B cell (primary cell): ENCODE results near the gene PRIM2. TPM values are rescaled to one million over a fixed set of nuclear protein-coding genes. Genes with fewer than 3 reads are reported as not detected.

Experiments
- ATAC-seq: fragments of 200-7000 bp; cut with Tn5 transposase; one replicate; pipeline ENCODE4 v1.10.0; 2021; ENCODE audit warnings: low read depth, mild to moderate bottlenecking, moderate number of reproducible peaks, moderate library complexity
- CTCF ChIA-PET: fragments of 350-600 bp; sonication (Branson Sonifier 250); formaldehyde crosslinking; loops from one replicate; lab custom pipeline; 2021; ENCODE audit warnings: antibody characterized with exemption, inconsistent platforms; lab: Charles Lee
- POLR2A ChIA-PET: fragments of 350-600 bp; sonication (Branson Sonifier 250); formaldehyde crosslinking; loops from one replicate; lab custom pipeline; 2021; ENCODE audit warnings: antibody characterized with exemption; lab: Charles Lee
- DNase-seq: peaks from one replicate; pipeline ENCODE4 v3.0.0; 2013
- H2AFZ ChIP-seq: 2 replicates; pipeline ENCODE4 v1.6.1; 2012; ENCODE audit warnings: mild to moderate bottlenecking, low read depth, low read length; ENCODE audit not compliant: insufficient read depth, poor library complexity, severe bottlenecking
- H3K27ac ChIP-seq, 2 donors: 1 replicate in 1 of 2; 2 replicates in 1 of 2; pipeline ENCODE4 v1.5.1; 2012 to 2013; ENCODE audit warnings: low read length in 2 of 2, mild to moderate bottlenecking in 2 of 2, moderate library complexity in 1 of 2
- H3K27me3 ChIP-seq, 4 experiments: fragments of 200-600 bp in 1 of 4; sonication (generic) in 1 of 4; replicated peaks in 1 of 4; 1 replicate in 2 of 4; 2 replicates in 2 of 4; pipeline versions ENCODE4 v1.6.1 to v1.7.0; 2013 to 2016; ENCODE audit warnings: low read length in 3 of 4, mild to moderate bottlenecking in 2 of 4, mixed read lengths in 1 of 4, moderate library complexity in 1 of 4; ENCODE audit not compliant: insufficient read depth in 4 of 4, control insufficient read depth in 3 of 4; ENCODE audit errors: control extremely low read depth in 1 of 4
- H3K36me3 ChIP-seq, 2 experiments: replicated peaks in 1 of 2; 1 replicate in 1 of 2; 2 replicates in 1 of 2; pipeline versions ENCODE4 v1.6.1 to v1.7.1; 2013; ENCODE audit warnings: low read length in 1 of 2; ENCODE audit not compliant: insufficient read depth in 2 of 2, control insufficient read depth in 1 of 2; ENCODE audit errors: control extremely low read depth in 1 of 2, extremely low read depth in 1 of 2
- H3K4me1 ChIP-seq, 2 donors: fragments of 200-600 bp in 1 of 2; sonication (generic) in 1 of 2; 1 replicate in 1 of 2; 2 replicates in 1 of 2; pipeline versions ENCODE4 v1.5.1 to v1.6.1; 2013 to 2017; ENCODE audit warnings: low read length in 2 of 2; ENCODE audit not compliant: control insufficient read depth in 2 of 2, insufficient read depth in 2 of 2
- H3K4me2 ChIP-seq: replicated peaks from 2 replicates; pipeline ENCODE3; 2012; ENCODE audit warnings: mild to moderate bottlenecking, low read depth, low read length; ENCODE audit not compliant: poor library complexity, severe bottlenecking
- H3K4me3 ChIP-seq, 5 experiments: fragments of 200-600 bp in 1 of 5; sonication (generic) in 1 of 5; 1 replicate in 3 of 5; 2 replicates in 2 of 5; pipeline versions ENCODE4 v1.5.1 to v1.7.0; 2011 to 2016; ENCODE audit warnings: low read length in 4 of 5, mild to moderate bottlenecking in 4 of 5, low read depth in 2 of 5, control low read depth in 1 of 5, moderate library complexity in 1 of 5; ENCODE audit not compliant: insufficient read depth in 1 of 5; ENCODE audit errors: control extremely low read depth in 1 of 5, extremely low read depth in 1 of 5
- H3K79me2 ChIP-seq: fragments of 200-600 bp; sonication (generic); one replicate; pipeline ENCODE4 v1.6.0; 2016; ENCODE audit warnings: low read length; ENCODE audit not compliant: control insufficient read depth, insufficient read depth
- H3K9ac ChIP-seq: fragments of 200-600 bp; sonication (generic); 2 replicates; pipeline ENCODE4 v1.6.1; 2017; ENCODE audit warnings: mild to moderate bottlenecking, low read length, moderate library complexity
- H3K9me3 ChIP-seq, 3 donors: one replicate each; pipeline versions ENCODE4 v1.6.1 to v1.7.1; 2013; ENCODE audit warnings: low read length in 2 of 3; ENCODE audit not compliant: control insufficient read depth in 2 of 3, insufficient read depth in 1 of 3; ENCODE audit errors: control extremely low read depth in 1 of 3
- H4K20me1 ChIP-seq: 2 replicates; pipeline ENCODE4 v1.6.0; 2012; ENCODE audit warnings: mild to moderate bottlenecking, low read length; ENCODE audit not compliant: insufficient read depth, control insufficient read depth, poor library complexity, severe bottlenecking
- H3K27ac Mint-ChIP-seq: one replicate; pipeline ENCODE4 v1.8.0; 2021; ENCODE audit warnings: mixed read lengths
- H3K27me3 Mint-ChIP-seq: one replicate; pipeline ENCODE4 v1.8.0; 2021; ENCODE audit warnings: mixed read lengths
- H3K4me1 Mint-ChIP-seq: one replicate; pipeline ENCODE4 v1.8.0; 2021; ENCODE audit warnings: mixed read lengths
- H3K4me3 Mint-ChIP-seq: one replicate; pipeline ENCODE4 v1.8.0; 2021; ENCODE audit warnings: mixed read lengths
- H3K9me3 Mint-ChIP-seq: one replicate; pipeline ENCODE4 v1.8.0; 2022; ENCODE audit warnings: mixed read lengths; ENCODE audit not compliant: insufficient read depth
- EZH2 ChIP-seq: IDR thresholded peaks from 2 replicates; pipeline ENCODE4 v1.6.1; 2012; ENCODE audit warnings: borderline replicate concordance, low read depth, mild to moderate bottlenecking, moderate library complexity, low read length; ENCODE audit not compliant: insufficient read depth, poor library complexity, severe bottlenecking
- WGBS: methylation state at CpG from one replicate; pipeline ENCODE4 v1.1.5; 2013; ENCODE audit warnings: missing lambda C conversion rate; ENCODE audit not compliant: insufficient coverage; 5-methylcytosine and 5-hydroxymethylcytosine counted together
- intact Hi-C: fragments of 100-400 bp; cut with micrococcal nuclease; formaldehyde crosslinking; loops from one replicate; pipeline ENCODE4 v1.10.0; 2022
- polyA plus RNA-seq: library from polyadenylated mRNA; depleted of rRNA; stranded (reverse); fragments of >200 nt; gene quantifications from 2 replicates; pipeline ENCODE4 v1.2.3, GENCODE V29; 2012
- total RNA-seq, 2 donors: library from RNA; stranded (reverse); fragments of 120-200 nt in 1 of 2; gene quantifications; 1 replicate in 1 of 2; 2 replicates in 1 of 2; pipeline versions ENCODE4 v1.2.3 to v1.2.4, GENCODE V29; 2013 to 2022
- TF ChIP-seq, protein P1 (sequence below): fragments of 200-600 bp; IDR thresholded peaks from one replicate; pipeline ENCODE4 v1.8.0; 2022; ENCODE audit warnings: antibody characterized with exemption, mild to moderate bottlenecking

PRIM2 gene
- total and polyA plus RNA-seq, 2 donors (not counting 1 experiment from before 2014, with no cell fraction given): 5.2 to 21.0 TPM

DNA sequence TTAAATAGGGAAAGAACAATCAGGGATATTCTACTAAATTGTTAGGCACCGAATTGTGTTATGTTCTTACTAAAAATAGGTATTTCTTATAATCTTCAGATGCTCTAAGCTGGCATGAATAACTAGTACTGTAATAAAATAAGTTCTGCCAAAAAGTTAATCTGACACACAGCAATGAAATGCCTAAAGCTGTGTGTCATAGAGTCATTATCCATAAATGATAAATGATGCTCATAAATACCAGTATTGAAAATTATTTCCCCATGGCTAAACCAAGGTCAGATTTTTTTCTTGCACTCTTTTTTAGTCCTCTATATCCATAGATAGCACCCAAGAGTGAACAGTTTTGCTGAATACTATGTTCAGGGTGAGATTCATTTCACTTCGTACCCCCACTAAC is 11.7 kb upstream of the PRIM2 start:
- Histone ChIP-seq H3K9ac (no peak overlapping the region), H3K9me3 (peaks cover 0 to 4% (median 0%) of the 10 kb centered on the region in 3 donors), H3K4me1 (no peaks in the 10 kb centered on the region), H3K27ac (no peak overlapping the region), H3K36me3 (no peaks in the 10 kb centered on the region), H2AFZ (no peak overlapping the region), H3K4me3 (no peak overlapping the region), H4K20me1 (no peaks in the 10 kb centered on the region), H3K79me2 (no peaks in the 10 kb centered on the region), H3K4me2 (no peak overlapping the region), H3K27me3 (peaks cover 0 to 3% (median 1%) of the 10 kb centered on the region in 4 experiments)
- ATAC-seq: no peak
- Mint-ChIP-seq H3K27me3 (peaks cover 16% of the 10 kb centered on the region), H3K4me3 (no peak overlapping the region), H3K27ac (no peak overlapping the region), H3K9me3 (no peaks in the 10 kb centered on the region), H3K4me1 (no peaks in the 10 kb centered on the region)
- ChIA-PET CTCF (interaction anchor here (1.0 to 2.1 kb wide), 3 partner anchors 15 to 403 kb away, joined by 3 to 5 read pairs (median 4); no protein-coding TSS in a partner anchor), POLR2A (no interaction called here)
- intact Hi-C loops: no loop called here
- no peak for DNase-seq
- WGBS: no CpG with 5 or more reads among the region's 2 CpGs
- TF ChIP-seq, protein P1, sequence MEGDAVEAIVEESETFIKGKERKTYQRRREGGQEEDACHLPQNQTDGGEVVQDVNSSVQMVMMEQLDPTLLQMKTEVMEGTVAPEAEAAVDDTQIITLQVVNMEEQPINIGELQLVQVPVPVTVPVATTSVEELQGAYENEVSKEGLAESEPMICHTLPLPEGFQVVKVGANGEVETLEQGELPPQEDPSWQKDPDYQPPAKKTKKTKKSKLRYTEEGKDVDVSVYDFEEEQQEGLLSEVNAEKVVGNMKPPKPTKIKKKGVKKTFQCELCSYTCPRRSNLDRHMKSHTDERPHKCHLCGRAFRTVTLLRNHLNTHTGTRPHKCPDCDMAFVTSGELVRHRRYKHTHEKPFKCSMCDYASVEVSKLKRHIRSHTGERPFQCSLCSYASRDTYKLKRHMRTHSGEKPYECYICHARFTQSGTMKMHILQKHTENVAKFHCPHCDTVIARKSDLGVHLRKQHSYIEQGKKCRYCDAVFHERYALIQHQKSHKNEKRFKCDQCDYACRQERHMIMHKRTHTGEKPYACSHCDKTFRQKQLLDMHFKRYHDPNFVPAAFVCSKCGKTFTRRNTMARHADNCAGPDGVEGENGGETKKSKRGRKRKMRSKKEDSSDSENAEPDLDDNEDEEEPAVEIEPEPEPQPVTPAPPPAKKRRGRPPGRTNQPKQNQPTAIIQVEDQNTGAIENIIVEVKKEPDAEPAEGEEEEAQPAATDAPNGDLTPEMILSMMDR: no peak
- TF ChIP-seq EZH2: no peak

DNA sequence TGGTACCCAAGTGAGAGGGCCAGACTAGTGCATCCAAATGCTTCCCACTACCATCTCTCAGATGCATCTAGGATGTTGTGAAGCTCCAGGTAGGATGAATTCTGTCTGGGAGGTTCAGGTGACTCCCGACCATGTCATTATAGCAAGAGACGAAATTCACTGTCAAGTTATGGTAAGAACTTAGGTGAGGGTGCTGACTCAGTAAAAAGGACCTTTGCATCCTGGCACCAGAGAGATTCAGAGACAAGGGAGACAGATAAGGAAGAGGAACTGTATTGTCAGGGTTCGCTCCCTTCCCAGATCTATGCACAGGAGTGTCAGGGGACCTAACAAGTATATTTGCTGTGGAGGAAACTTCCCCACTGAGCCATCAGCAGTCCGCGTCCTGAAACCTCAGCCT is 11.2 kb upstream of the PRIM2 start:
- WGBS: 90% methylated on average over 2 of the region's 5 CpGs

More for the DNA sequence above, 11.2 kb upstream of the PRIM2 start:
- ChIA-PET POLR2A (no interaction called here), CTCF (interaction anchor here (2.1 kb wide), 1 partner anchor 404 kb away, joined by 5 read pairs; no protein-coding TSS in a partner anchor)
- Mint-ChIP-seq H3K27me3 (peaks cover 16% of the 10 kb centered on the region), H3K27ac (no peak overlapping the region), H3K4me3 (no peak overlapping the region), H3K9me3 (no peaks in the 10 kb centered on the region), H3K4me1 (no peaks in the 10 kb centered on the region)
- intact Hi-C loops: no loop called here
- DNase-seq (no peak), ATAC-seq (no peak)
- H3K4me2 ChIP-seq: no peak overlapping the region
- no peak overlapping the region for H3K9ac ChIP-seq
- no peak for TF ChIP-seq EZH2
- TF ChIP-seq, protein P1: no peak
- no peak overlapping the region for H3K4me3 ChIP-seq
- H2AFZ ChIP-seq: no peak overlapping the region
- no peaks in the 10 kb centered on the region for H3K36me3 ChIP-seq
- H3K79me2 ChIP-seq: no peaks in the 10 kb centered on the region
- no peaks in the 10 kb centered on the region for H3K4me1 ChIP-seq
- H3K27ac ChIP-seq: no peak overlapping the region
- no peaks in the 10 kb centered on the region for H4K20me1 ChIP-seq
- peaks cover 0 to 4% (median 0%) of the 10 kb centered on the region in 3 donors for H3K9me3 ChIP-seq
- H3K27me3 ChIP-seq: peaks cover 0 to 3% (median 1%) of the 10 kb centered on the region in 4 experiments
